ENCODE results near the gene MYL12B. TPM values are rescaled to one million over a fixed set of nuclear protein-coding genes. Genes with fewer than 3 reads are reported as not detected.

MYL12B gene
- total RNA-seq, 1 experiment from 2014 or later: 830 TPM

- Histone ChIP-seq H3K9me3 (replicated peaks) (no peaks in the 10 kb centered on the region), H3K4me1 (replicated peaks) (peaks cover 40% of the 10 kb centered on the region)
These were observed 14.5 kb upstream of the MYL12B start, which contains the start of gene MYL12A for GRCh38 chr18:3247240-3248061. Gene MYL12A (plus strand): TSS chr18:3247801. CDS start chr18:3253248, 5,447 bp downstream.

GRCh38 chr18:3248062-3248657 lies 13.8 kb upstream of the MYL12B start:
- H3K27ac ChIP-seq: peak overlapping the region; percentile 99
- peak overlapping the region; percentile 89 for H3K4me3 ChIP-seq
- H3K36me3 ChIP-seq: peaks cover 38% of the 10 kb centered on the region
- peaks cover 48% of the 10 kb centered on the region for H3K4me1 ChIP-seq (replicated peaks)
- H3K9me3 ChIP-seq (replicated peaks): no peaks in the 10 kb centered on the region
- no peaks in the 10 kb centered on the region for H3K27me3 ChIP-seq (replicated peaks)
- no peak for DNase-seq (ENCODE audit: low read depth in 1 of 2, low spot score in 2 of 2)

More at GRCh38 chr18:3247240-3248061, 14.5 kb upstream of the MYL12B start, which contains the start of gene MYL12A:
- no peaks in the 10 kb centered on the region for H3K27me3 ChIP-seq (replicated peaks)
- H3K36me3 ChIP-seq: peaks cover 31% of the 10 kb centered on the region
- H3K4me3 ChIP-seq: peak within 1 kb of the TSS; percentile 89
- H3K27ac ChIP-seq: peak within 1 kb of the TSS; percentile 99
- peak; percentile 98 to 100 for DNase-seq (ENCODE audit: low read depth in 1 of 2, low spot score in 2 of 2)

GRCh38 chr18:3248658-3249359 lies 13.1 kb upstream of the MYL12B start:
- Histone ChIP-seq H3K36me3 (peaks cover 45% of the 10 kb centered on the region), H3K9me3 (replicated peaks) (no peaks in the 10 kb centered on the region), H3K27me3 (replicated peaks) (no peaks in the 10 kb centered on the region), H3K4me1 (replicated peaks) (peaks cover 54% of the 10 kb centered on the region), H3K4me3 (peak overlapping the region; percentile 89), H3K27ac (peak overlapping the region; percentile 99)
- DNase-seq (ENCODE audit: low read depth in 1 of 2, low spot score in 2 of 2): peak in 1 of 2 experiments; percentile 66

GRCh38 chr18:3250237-3251107 lies 11.5 kb upstream of the MYL12B start:
- Histone ChIP-seq H3K36me3 (peaks cover 61% of the 10 kb centered on the region), H3K9me3 (replicated peaks) (no peaks in the 10 kb centered on the region), H3K4me3 (peak overlapping the region; percentile 89), H3K27ac (peak overlapping the region; percentile 99), H3K4me1 (replicated peaks) (peaks cover 71% of the 10 kb centered on the region), H3K27me3 (replicated peaks) (no peaks in the 10 kb centered on the region)
- peak in 1 of 2 experiments; percentile 81 for DNase-seq (ENCODE audit: low read depth in 1 of 2, low spot score in 2 of 2)

- peak overlapping the region; percentile 99 for H3K27ac ChIP-seq
- no peaks in the 10 kb centered on the region for H3K27me3 ChIP-seq (replicated peaks)
- H3K4me3 ChIP-seq: peak overlapping the region; percentile 1; the same call in 1 of the 2 replicates
- DNase-seq (ENCODE audit: low read depth in 1 of 2, low spot score in 2 of 2): peak in 1 of 2 experiments; percentile 64
- peaks cover 71% of the 10 kb centered on the region for H3K4me1 ChIP-seq (replicated peaks)
- no peaks in the 10 kb centered on the region for H3K9me3 ChIP-seq (replicated peaks)
- peaks cover 71% of the 10 kb centered on the region for H3K36me3 ChIP-seq
These were observed 10.5 kb upstream of the MYL12B start for GRCh38 chr18:3251249-3251962.

- Histone ChIP-seq H3K9me3 (replicated peaks) (no peaks in the 10 kb centered on the region), H3K4me1 (replicated peaks) (peaks cover 70% of the 10 kb centered on the region), H3K4me3 (no peak overlapping the region), H3K36me3 (peaks cover 75% of the 10 kb centered on the region), H3K27ac (peak overlapping the region; percentile 99), H3K27me3 (replicated peaks) (no peaks in the 10 kb centered on the region)
- peak in 1 of 2 experiments; percentile 77 for DNase-seq (ENCODE audit: low read depth in 1 of 2, low spot score in 2 of 2)
These were observed 10.0 kb upstream of the MYL12B start for GRCh38 chr18:3251963-3252277.

GRCh38 chr18:3252843-3253242 lies 9.1 kb upstream of the MYL12B start:
- no peaks in the 10 kb centered on the region for H3K27me3 ChIP-seq (replicated peaks)
- peaks cover 82% of the 10 kb centered on the region for H3K36me3 ChIP-seq
- no peak for DNase-seq (ENCODE audit: low read depth in 1 of 2, low spot score in 2 of 2)
- peak overlapping the region; percentile 99 for H3K27ac ChIP-seq
- H3K9me3 ChIP-seq (replicated peaks): no peaks in the 10 kb centered on the region
- H3K4me1 ChIP-seq (replicated peaks): peaks cover 76% of the 10 kb centered on the region
- H3K4me3 ChIP-seq: no peak overlapping the region

GRCh38 chr18:3254725-3255124 lies 7.2 kb upstream of the MYL12B start:
- Histone ChIP-seq H3K9me3 (replicated peaks) (no peaks in the 10 kb centered on the region), H3K27me3 (replicated peaks) (no peaks in the 10 kb centered on the region), H3K36me3 (peaks cover 82% of the 10 kb centered on the region), H3K4me3 (no peak overlapping the region), H3K4me1 (replicated peaks) (peaks cover 89% of the 10 kb centered on the region), H3K27ac (no peak overlapping the region)
- no peak for DNase-seq (ENCODE audit: low read depth in 1 of 2, low spot score in 2 of 2)

GRCh38 chr18:3255611-3256165 lies 6.2 kb upstream of the MYL12B start:
- no peak for DNase-seq (ENCODE audit: low read depth in 1 of 2, low spot score in 2 of 2)
- Histone ChIP-seq H3K9me3 (replicated peaks) (no peaks in the 10 kb centered on the region), H3K4me3 (no peak overlapping the region), H3K27ac (peak overlapping the region; percentile 90; the same call in 1 of the 2 replicates), H3K4me1 (replicated peaks) (peaks cover 89% of the 10 kb centered on the region), H3K27me3 (replicated peaks) (no peaks in the 10 kb centered on the region), H3K36me3 (peaks cover 81% of the 10 kb centered on the region)

- DNase-seq (ENCODE audit: low read depth in 1 of 2, low spot score in 2 of 2): peak; percentile 63 to 80
- Histone ChIP-seq H3K9me3 (replicated peaks) (no peaks in the 10 kb centered on the region), H3K36me3 (peaks cover 87% of the 10 kb centered on the region), H3K4me3 (no peak overlapping the region), H3K4me1 (replicated peaks) (peaks cover 83% of the 10 kb centered on the region), H3K27me3 (replicated peaks) (no peaks in the 10 kb centered on the region), H3K27ac (peak overlapping the region; percentile 90)
These were observed 5.0 kb upstream of the MYL12B start for GRCh38 chr18:3256693-3257626.

- Histone ChIP-seq H3K9me3 (replicated peaks) (no peaks in the 10 kb centered on the region), H3K36me3 (peaks cover 91% of the 10 kb centered on the region), H3K27me3 (replicated peaks) (no peaks in the 10 kb centered on the region), H3K27ac (peak overlapping the region; percentile 90), H3K4me1 (replicated peaks) (peaks cover 76% of the 10 kb centered on the region), H3K4me3 (no peak overlapping the region)
- DNase-seq (ENCODE audit: low read depth in 1 of 2, low spot score in 2 of 2): no peak
These were observed 4.3 kb upstream of the MYL12B start for GRCh38 chr18:3257627-3258120.

All from SJSA1 (cell line).